22Rv1 (cell line): ENCODE data around the gene IVD.

Experiments used
- H3K27ac ChIP-seq: fragments of 450-650 bp; 2 replicates; pipeline ENCODE4 v1.5.1; 2017
- ZFX ChIP-seq: fragments of 450-650 bp; IDR thresholded peaks from 2 replicates; pipeline ENCODE4 v1.6.1; 2017; ENCODE audit warnings: antibody characterized with exemption, borderline replicate concordance
- TF ChIP-seq, protein P1 (sequence below): fragments of 450-650 bp; IDR thresholded peaks from 2 replicates; pipeline ENCODE4 v1.5.1; 2017; ENCODE audit warnings: mild to moderate bottlenecking

The IVD gene

DNA sequence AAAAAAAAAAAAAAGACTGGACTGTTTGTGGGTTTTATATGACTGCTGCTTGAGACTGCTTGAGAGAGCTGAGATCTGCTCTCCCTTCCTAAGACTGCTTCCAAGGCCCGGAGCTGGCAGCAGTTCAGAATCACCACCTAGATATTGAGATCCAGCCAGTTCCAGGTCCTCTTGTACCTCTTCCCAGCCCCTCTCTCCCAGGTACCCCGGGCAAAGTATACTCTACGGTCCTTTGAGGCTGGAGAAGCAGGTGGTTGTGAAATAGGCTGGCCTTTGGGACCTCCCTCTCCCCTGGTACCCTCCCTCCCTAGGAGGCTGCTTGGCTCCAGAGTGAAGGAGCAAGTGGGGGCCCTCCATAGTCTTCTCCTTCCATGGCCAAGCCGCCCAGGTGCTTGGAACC is 22.6 kb downstream of the IVD start:
- H3K27ac ChIP-seq = no peak overlapping the region
- TF ChIP-seq, protein P1, sequence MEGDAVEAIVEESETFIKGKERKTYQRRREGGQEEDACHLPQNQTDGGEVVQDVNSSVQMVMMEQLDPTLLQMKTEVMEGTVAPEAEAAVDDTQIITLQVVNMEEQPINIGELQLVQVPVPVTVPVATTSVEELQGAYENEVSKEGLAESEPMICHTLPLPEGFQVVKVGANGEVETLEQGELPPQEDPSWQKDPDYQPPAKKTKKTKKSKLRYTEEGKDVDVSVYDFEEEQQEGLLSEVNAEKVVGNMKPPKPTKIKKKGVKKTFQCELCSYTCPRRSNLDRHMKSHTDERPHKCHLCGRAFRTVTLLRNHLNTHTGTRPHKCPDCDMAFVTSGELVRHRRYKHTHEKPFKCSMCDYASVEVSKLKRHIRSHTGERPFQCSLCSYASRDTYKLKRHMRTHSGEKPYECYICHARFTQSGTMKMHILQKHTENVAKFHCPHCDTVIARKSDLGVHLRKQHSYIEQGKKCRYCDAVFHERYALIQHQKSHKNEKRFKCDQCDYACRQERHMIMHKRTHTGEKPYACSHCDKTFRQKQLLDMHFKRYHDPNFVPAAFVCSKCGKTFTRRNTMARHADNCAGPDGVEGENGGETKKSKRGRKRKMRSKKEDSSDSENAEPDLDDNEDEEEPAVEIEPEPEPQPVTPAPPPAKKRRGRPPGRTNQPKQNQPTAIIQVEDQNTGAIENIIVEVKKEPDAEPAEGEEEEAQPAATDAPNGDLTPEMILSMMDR = no peak
- no peak for TF ChIP-seq ZFX

DNA sequence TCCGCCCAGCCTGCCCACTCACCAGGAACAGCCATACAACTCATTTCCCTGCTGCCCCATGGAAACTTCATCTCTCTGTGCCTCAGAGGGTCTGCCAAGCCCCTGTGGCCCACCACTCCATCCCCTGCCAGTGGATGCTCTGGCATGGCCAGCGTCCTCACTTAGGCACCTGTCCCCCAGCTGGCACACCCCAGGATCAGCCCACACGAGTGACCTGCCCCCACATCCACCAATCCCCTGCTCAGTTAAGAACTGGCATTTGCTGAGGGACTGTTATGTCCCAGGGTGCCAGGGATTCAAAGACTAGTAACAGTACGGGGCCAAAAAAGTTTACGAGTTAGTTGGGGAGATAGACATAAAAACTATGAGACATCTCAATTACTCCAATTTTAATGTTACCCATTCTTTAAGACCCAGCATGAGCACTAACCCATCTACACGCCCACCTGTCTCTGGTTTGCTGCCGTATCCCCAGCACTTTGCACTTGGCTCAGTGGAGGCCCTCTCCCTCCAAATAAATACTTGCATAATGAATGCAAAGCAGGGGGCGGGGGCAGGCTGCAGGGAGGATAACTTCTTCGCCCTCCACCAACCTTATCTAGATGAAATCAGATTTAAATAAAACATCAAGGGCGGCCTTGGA is 23.6 kb downstream of the IVD start:
- TF ChIP-seq, protein P1 = no peak
- no peak for TF ChIP-seq ZFX

DNA sequence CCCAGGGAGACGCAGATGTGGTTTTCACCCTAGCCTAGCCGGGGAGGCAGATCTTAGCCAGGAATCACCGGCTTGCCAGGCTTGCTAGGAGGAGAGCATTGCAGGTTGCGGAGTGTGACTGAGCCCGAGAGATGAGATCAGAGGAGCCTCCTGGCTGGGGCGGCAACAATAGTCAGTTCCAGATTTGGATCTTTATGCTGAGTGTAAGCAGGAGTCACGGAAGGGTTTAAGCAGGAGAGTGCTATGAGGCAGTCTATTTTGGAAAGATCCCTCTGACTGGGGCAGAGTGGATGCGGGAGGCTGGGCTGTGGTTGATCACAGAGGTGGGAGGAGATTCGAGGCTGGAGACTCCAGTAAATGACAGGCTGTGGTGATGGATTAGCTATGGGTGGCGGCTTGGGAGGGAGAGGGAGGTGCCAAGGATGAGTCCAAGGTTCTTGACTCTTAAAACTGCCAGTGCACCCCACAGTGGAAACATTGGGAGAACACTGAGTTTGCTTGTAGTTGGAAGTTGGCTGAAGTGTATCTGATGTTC is 24.7 kb downstream of the IVD start:
- peak overlapping the region; percentile 63 for H3K27ac ChIP-seq
- TF ChIP-seq ZFX = no peak
- TF ChIP-seq, protein P1 = no peak

More for the DNA sequence above, 23.6 kb downstream of the IVD start:
- no peak overlapping the region for H3K27ac ChIP-seq

DNA sequence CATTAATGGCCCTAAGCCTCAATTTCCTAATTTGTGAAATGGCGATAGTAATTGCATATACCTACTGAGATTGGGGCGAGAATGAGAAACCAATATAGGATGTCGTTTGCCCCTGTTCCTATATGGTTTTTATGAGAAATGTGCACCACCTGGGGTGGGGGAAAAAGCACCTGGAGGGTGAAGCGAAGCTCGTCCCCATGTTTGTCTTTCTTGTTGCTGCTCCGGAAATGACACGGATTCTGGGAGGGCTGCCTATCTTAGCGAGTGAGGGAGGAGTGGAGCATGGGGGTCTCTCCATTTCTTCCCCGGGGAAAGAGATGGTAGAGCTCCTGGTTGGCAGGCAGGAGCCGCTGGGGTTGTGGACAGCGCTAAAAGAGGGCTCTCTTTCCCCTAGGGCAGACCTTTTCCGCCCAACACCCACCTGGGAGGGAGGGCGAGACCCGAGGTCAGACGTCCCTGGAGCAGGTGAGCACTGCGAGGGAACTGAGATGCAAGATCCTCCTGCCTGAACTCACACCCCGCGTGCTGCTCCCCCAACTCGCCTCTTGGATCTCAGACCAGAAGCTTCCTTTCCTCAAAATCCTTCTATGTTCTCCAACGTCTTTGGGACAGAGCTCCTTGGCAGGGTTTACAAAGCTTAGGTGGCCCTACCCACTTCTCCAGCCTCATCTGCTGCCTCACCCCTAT is 29.6 kb downstream of the IVD start:
- TF ChIP-seq, protein P1 = no peak
- no peak for TF ChIP-seq ZFX
- H3K27ac ChIP-seq = no peak overlapping the region

DNA sequence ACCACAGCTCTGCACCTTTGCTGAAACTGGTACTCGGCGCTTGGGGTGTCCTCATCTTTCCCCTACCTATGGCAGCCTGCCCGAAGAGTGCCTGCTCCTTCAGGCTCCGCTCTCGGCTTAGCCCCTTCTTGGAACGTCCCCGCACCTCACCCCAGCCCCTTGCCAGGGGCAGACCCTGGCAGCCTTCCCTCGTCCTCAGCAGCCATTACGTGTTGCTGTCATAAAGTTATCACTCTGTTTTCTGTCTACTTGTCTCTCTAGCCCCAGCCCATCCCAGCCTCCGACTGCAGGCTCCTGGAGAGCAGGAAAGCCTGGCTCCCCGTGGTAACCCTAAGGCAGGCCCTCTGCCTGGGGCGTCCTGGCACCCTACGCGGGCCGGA is 30.1 kb downstream of the IVD start:
- no peak overlapping the region for H3K27ac ChIP-seq
- no peak for TF ChIP-seq ZFX
- TF ChIP-seq, protein P1 = no peak

DNA sequence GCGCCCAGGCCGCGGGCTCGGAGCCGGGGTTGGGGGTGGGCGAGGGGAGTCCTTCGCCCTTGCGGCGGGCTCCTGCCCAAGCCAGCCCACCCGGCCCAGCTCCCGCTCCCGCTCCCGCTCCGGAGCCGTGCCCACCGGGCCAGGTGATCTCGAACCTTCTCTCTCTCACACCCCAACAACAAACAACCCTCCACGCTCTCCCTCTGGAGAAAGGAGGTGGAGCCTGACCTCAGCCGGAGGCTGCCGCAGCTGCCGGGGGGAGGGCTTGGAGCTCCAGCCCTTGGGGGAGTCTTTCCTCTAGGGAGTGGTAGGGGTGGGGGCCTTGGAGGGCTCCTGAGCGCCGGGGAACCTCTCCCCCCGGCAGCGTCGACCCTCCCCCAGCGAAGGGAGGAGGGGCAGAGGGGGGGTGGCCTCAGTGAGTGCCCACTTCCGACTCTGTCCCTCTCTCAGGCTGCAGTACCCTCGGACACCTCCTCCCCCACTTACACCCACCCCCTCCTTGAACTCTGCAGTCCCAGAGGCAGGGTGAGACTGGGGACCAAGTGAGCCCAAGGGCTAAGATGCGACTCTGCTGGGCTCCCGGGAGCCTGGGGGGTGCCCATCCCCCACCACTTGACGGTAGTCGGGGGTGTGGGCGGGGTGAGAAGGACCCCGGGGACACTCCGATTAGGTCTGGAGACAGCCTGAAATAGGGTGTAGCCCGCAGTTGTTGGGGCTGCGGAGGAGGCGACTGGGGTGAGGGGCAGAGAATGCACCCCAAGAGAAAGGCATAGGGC is 30.7 kb downstream of the IVD start:
- TF ChIP-seq, protein P1 = no peak
- TF ChIP-seq ZFX = no peak
- H3K27ac ChIP-seq = no peak overlapping the region
